Neutrophil (primary cell): Measurements from ENCODE around the gene HBZ.
"Not testable (repeated sequence)": the region's sequence is repeated elsewhere in the genome, so short reads cannot be mapped to it uniquely, and the experiment has no call there.

ENCODE experiments used
- H3K27ac ChIP-seq: fragments of 200-600 bp; sonication (generic); 2 replicates; pipeline ENCODE4 v1.5.1; 2016; ENCODE audit warnings: mild to moderate bottlenecking, moderate library complexity
- H3K27me3 ChIP-seq: fragments of 200-600 bp; sonication (generic); 2 replicates; pipeline ENCODE4 v1.6.0; 2016; ENCODE audit warnings: mild to moderate bottlenecking
- H3K36me3 ChIP-seq: fragments of 200-600 bp; sonication (generic); 2 replicates; pipeline ENCODE4 v1.5.1; 2017
- H3K4me1 ChIP-seq, 2 experiments: fragments of 200-600 bp in 1 of 2; sonication (generic) in 1 of 2; 1 replicate in 1 of 2; 2 replicates in 1 of 2; pipeline versions ENCODE4 v1.5.1 to v1.6.1; 2013 to 2016; ENCODE audit warnings: low read depth in 1 of 2, low read length in 1 of 2, mild to moderate bottlenecking in 1 of 2, moderate library complexity in 1 of 2; ENCODE audit not compliant: control insufficient read depth in 1 of 2, insufficient read depth in 1 of 2
- H3K4me3 ChIP-seq, 2 experiments: fragments of 200-600 bp in 1 of 2; sonication (generic) in 1 of 2; 1 replicate in 1 of 2; 2 replicates in 1 of 2; pipeline ENCODE4 v1.5.1; 2013 to 2016; ENCODE audit warnings: low read depth in 1 of 2, low read length in 1 of 2, mild to moderate bottlenecking in 1 of 2, moderate library complexity in 1 of 2
- H3K9me3 ChIP-seq: fragments of 200-600 bp; sonication (generic); 2 replicates; pipeline ENCODE4 v1.5.1; 2016
- TF ChIP-seq, protein P1 (sequence below): fragments of 200-600 bp; sonication (generic); IDR thresholded peaks from 2 replicates; pipeline ENCODE4 v1.5.1; 2016; ENCODE audit warnings: antibody characterized with exemption

HBZ gene

DNA sequence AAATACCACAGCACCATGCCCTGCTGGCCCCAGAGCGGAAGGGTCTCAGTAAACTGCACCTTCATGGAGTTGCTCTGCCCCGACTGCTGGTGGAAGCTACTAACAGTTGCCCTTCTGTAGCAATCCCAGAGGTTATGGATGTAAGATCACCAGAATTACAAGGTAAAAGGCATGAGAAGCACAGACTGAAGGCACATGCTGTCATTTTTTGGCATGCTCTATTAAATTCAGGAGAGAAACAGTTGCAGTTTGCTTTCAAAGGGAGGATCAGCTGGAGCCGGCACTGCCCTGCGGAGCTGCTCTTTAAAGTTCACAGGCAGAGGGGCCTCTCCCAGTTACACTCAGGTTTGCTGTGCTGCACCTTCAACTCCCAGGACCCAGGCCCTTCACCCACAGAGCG is 33.1 kb upstream of the HBZ start:
- H3K27ac ChIP-seq = no peak overlapping the region
- H3K4me3 ChIP-seq = no peak overlapping the region
- TF ChIP-seq, protein P1, sequence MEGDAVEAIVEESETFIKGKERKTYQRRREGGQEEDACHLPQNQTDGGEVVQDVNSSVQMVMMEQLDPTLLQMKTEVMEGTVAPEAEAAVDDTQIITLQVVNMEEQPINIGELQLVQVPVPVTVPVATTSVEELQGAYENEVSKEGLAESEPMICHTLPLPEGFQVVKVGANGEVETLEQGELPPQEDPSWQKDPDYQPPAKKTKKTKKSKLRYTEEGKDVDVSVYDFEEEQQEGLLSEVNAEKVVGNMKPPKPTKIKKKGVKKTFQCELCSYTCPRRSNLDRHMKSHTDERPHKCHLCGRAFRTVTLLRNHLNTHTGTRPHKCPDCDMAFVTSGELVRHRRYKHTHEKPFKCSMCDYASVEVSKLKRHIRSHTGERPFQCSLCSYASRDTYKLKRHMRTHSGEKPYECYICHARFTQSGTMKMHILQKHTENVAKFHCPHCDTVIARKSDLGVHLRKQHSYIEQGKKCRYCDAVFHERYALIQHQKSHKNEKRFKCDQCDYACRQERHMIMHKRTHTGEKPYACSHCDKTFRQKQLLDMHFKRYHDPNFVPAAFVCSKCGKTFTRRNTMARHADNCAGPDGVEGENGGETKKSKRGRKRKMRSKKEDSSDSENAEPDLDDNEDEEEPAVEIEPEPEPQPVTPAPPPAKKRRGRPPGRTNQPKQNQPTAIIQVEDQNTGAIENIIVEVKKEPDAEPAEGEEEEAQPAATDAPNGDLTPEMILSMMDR = no peak
- no peaks in the 10 kb centered on the region for H3K4me1 ChIP-seq
- H3K9me3 ChIP-seq = no peaks in the 10 kb centered on the region
- no peaks in the 10 kb centered on the region for H3K27me3 ChIP-seq
- peaks cover 5% of the 10 kb centered on the region for H3K36me3 ChIP-seq

DNA sequence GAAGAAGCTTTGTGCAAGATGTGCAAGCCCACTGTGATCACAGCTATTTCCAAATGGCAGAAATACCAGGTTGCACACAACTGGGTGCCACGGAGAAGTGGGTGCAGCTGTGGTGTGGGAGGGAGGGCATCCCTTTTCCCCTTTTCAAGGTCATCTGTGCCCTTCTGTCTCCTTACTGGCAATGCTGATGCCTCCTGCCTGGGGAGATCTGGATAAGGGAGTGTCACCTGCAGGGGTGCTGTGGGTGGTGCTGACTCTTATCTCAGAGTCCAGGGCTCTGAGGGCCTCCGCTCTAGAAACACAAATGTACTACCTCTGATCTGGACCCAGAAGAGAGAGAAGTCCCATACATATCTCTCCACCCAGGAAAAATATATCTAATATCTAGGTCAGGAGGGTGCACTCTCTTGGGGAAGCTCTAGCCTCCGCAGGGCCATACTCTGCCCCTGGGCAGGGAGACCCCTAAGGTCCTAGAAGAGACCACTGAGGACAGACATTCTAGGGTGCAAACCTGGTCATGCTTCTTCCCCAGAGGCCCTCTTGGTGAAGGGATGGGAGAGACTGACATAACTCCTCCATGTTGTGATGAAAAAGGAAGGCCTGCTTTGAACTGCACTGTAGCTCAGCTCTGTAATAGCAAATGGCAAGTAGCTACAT is 32.5 kb upstream of the HBZ start:
- TF ChIP-seq, protein P1 = no peak
- peaks cover 5% of the 10 kb centered on the region for H3K36me3 ChIP-seq

DNA sequence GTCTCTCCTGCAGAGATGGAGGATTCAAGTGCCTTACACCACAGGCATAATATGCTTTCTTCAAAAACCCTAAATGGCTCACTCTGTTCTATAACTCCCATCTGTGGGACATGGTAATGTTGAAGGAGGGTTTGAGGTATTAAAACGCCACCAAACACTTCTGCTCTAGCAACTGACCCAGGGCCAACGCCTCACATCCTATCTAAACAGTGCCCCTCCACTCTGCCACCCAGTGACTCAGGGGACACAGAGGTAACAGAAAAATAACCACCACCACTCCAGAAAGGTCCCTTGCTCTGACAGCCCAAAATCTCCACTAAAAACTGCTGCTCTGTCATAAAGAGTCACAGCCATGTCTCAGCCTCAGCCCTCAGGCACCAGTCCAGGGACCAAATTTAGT is 31.7 kb upstream of the HBZ start:
- H3K4me1 ChIP-seq = no peaks in the 10 kb centered on the region
- TF ChIP-seq, protein P1 = no peak
- no peak overlapping the region for H3K4me3 ChIP-seq
- no peak overlapping the region for H3K27ac ChIP-seq
- peaks cover 5% of the 10 kb centered on the region for H3K36me3 ChIP-seq
- no peaks in the 10 kb centered on the region for H3K9me3 ChIP-seq
- no peaks in the 10 kb centered on the region for H3K27me3 ChIP-seq

More for the DNA sequence above, 32.5 kb upstream of the HBZ start:
- H3K9me3 ChIP-seq = no peaks in the 10 kb centered on the region
- H3K4me3 ChIP-seq = no peak overlapping the region
- no peak overlapping the region for H3K27ac ChIP-seq
- H3K4me1 ChIP-seq = no peaks in the 10 kb centered on the region
- H3K27me3 ChIP-seq = no peaks in the 10 kb centered on the region

DNA sequence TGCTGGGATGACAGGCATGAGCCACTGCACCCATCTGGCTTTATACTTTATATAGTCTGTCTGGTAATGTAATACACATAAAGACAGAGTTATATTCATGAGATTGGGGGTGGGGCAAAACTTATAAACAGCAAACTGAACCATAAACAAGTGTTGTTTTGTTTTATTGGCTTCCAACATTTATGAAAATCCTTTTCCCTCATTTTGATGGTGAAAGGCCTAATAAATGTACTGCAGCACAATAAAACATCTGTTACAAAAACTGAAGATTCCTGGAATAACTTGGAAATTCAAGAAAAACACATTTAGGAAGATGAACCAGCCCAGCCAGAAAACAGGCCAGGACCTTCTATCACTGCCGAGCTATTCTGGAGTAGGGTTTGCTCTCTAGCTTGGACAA is 30.1 kb upstream of the HBZ start:
- Histone ChIP-seq H3K4me3 (no peak overlapping the region), H3K36me3 (peaks cover 5% of the 10 kb centered on the region), H3K4me1 (no peaks in the 10 kb centered on the region), H3K27ac (no peak overlapping the region), H3K27me3 (no peaks in the 10 kb centered on the region), H3K9me3 (no peaks in the 10 kb centered on the region)
- TF ChIP-seq, protein P1 = no peak

DNA sequence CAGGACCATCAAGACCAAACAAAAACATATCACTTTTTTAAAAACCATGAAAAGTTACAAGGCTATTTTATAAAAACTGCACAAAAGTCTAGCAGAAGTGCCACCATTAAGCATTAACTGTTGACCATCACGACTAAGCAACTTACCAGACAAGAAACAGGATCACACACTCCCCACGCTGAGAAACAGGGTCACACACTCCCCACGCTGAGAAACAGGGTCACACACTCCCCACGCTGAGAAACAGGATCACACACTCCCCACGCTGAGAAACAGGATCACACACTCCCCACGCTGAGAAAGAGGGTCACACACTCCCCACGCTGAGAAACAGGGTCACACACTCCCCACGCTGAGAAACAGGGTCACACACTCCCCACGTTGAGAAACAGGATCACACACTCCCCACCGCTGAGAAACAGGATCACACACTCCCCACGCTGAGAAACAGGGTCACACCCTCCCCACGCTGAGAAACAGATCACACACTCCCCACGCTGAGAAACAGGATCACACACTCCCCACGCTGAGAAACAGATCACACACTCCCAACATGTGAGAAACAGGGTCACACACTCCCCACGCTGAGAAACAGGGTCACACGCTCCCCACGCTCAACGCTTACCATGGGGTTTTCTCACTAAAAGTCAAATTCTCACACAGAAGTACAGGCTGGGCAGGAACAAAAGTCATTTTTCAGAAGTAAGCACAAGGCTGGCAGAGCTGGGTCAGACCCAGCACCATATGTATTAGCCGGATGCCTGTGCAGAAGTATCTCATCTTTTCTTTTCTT is 28.7 kb upstream of the HBZ start:
- not testable (repeated sequence) for H3K27me3 ChIP-seq, H3K4me3 ChIP-seq, H3K36me3 ChIP-seq, H3K27ac ChIP-seq, H3K4me1 ChIP-seq, H3K9me3 ChIP-seq

DNA sequence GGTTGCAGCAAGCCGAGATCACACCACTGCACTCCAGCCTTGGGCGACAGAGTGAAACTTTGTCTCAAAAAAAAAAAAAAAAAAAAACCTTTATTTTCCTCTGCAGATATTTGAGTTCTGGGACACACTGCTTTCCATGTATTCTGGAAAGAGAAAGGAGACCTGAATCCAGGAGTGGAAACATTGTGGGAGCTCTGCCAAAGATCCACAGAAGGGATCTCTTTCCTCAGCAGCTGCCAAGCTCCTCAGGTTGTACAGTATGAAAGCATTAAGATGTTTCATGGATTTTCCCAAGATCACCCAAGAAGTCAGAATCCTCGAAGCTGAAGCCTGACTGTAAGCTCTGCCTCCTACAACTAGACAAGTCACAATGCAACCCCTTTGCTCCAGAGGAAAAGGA is 27.4 kb upstream of the HBZ start:
- Histone ChIP-seq H3K4me1 (no peaks in the 10 kb centered on the region), H3K36me3 (peaks cover 5% of the 10 kb centered on the region), H3K27me3 (no peaks in the 10 kb centered on the region), H3K9me3 (no peaks in the 10 kb centered on the region), H3K4me3 (no peak overlapping the region), H3K27ac (no peak overlapping the region)
- TF ChIP-seq, protein P1 = no peak
